ENCODE data around the gene UBE2R2. TPM values are rescaled to one million over a fixed set of nuclear protein-coding genes. Genes with fewer than 3 reads are reported as not detected.

Gene UBE2R2
- total RNA-seq, 1 donor from 2014 or later = 36.7 TPM

GRCh38 chr9:33908749-33909148 lies 91.8 kb downstream of the UBE2R2 start:
- H3K27ac ChIP-seq = no peak overlapping the region
- H3K9me3 ChIP-seq = no peaks in the 10 kb centered on the region
- no peak for TF ChIP-seq CTCF (IDR thresholded peaks at IDR 0.05)
- no peaks in the 10 kb centered on the region for H3K4me1 ChIP-seq
- intact Hi-C loops (cut with DNase I) = no loop called here
- no peak for DNase-seq
- H3K27me3 ChIP-seq = no peaks in the 10 kb centered on the region
- H3K4me3 ChIP-seq = no peak overlapping the region
- peaks cover 20% of the 10 kb centered on the region for H3K36me3 ChIP-seq
- no peak for ATAC-seq

- no peak overlapping the region for H3K27ac ChIP-seq
- DNase-seq = no peak
- no peaks in the 10 kb centered on the region for H3K27me3 ChIP-seq
- peaks cover 55% of the 10 kb centered on the region for H3K36me3 ChIP-seq
- TF ChIP-seq CTCF (IDR thresholded peaks at IDR 0.05) = no peak
- H3K4me1 ChIP-seq = no peaks in the 10 kb centered on the region
- intact Hi-C loops (cut with DNase I) = no loop called here
- H3K9me3 ChIP-seq = no peaks in the 10 kb centered on the region
- ATAC-seq = no peak
- no peak overlapping the region for H3K4me3 ChIP-seq
Observed at GRCh38 chr9:33913541-33913940, 96.6 kb downstream of the UBE2R2 start.

- H3K9me3 ChIP-seq = no peaks in the 10 kb centered on the region
- DNase-seq (no peak), ATAC-seq (no peak)
- H3K36me3 ChIP-seq = peaks cover 65% of the 10 kb centered on the region
- H3K4me3 ChIP-seq = no peak overlapping the region
- H3K4me1 ChIP-seq = no peaks in the 10 kb centered on the region
- intact Hi-C loops (cut with DNase I) = no loop called here
- no peaks in the 10 kb centered on the region for H3K27me3 ChIP-seq
- no peak for TF ChIP-seq CTCF (IDR thresholded peaks at IDR 0.05)
- no peak overlapping the region for H3K27ac ChIP-seq
Observed at GRCh38 chr9:33914887-33915628, 98.1 kb downstream of the UBE2R2 start.

GRCh38 chr9:33917036-33917435 lies 100.1 kb downstream of the UBE2R2 start:
- Histone ChIP-seq H3K27me3 (no peaks in the 10 kb centered on the region), H3K36me3 (peaks cover 81% of the 10 kb centered on the region), H3K27ac (no peak overlapping the region), H3K4me1 (no peaks in the 10 kb centered on the region), H3K9me3 (no peaks in the 10 kb centered on the region), H3K4me3 (no peak overlapping the region)
- intact Hi-C loops (cut with DNase I) = no loop called here
- no peak for TF ChIP-seq CTCF (IDR thresholded peaks at IDR 0.05)
- DNase-seq (no peak), ATAC-seq (no peak)

GRCh38 chr9:33919276-33919897 lies 102.4 kb downstream of the UBE2R2 start:
- Histone ChIP-seq H3K4me1 (no peaks in the 10 kb centered on the region), H3K27me3 (no peaks in the 10 kb centered on the region), H3K4me3 (no peak overlapping the region), H3K27ac (peak overlapping the region; percentile 11), H3K9me3 (no peaks in the 10 kb centered on the region), H3K36me3 (peaks cover 84% of the 10 kb centered on the region)
- intact Hi-C loops (cut with DNase I) = no loop called here
- DNase-seq (no peak), ATAC-seq (no peak)
- TF ChIP-seq CTCF (IDR thresholded peaks at IDR 0.05) = no peak
